Lower lobe of right lung (tissue), 2 donors: ENCODE results near the gene MRPL51. TPM values are rescaled to one million over a fixed set of nuclear protein-coding genes. Genes with fewer than 3 reads are reported as not detected.

Experiments used
- ATAC-seq, 2 donors: fragments of 200-7000 bp; cut with Tn5 transposase; one replicate each; pipeline ENCODE4 v1.9.1; 2020 to 2022; ENCODE audit warnings: mild to moderate bottlenecking in 2 of 2, moderate library complexity in 2 of 2
- DNase-seq: peaks from one replicate; pipeline ENCODE4 v3.0.0-alpha.2; 2020
- H3K27ac ChIP-seq: fragments of 200-600 bp; one replicate; pipeline ENCODE4 v1.8.0; 2022
- H3K27me3 ChIP-seq: fragments of 200-600 bp; one replicate; pipeline ENCODE4 v1.8.0; 2022; ENCODE audit warnings: low read depth
- H3K36me3 ChIP-seq: fragments of 200-600 bp; one replicate; pipeline ENCODE4 v1.8.0; 2022; ENCODE audit warnings: mild to moderate bottlenecking
- H3K4me1 ChIP-seq: fragments of 200-600 bp; one replicate; pipeline ENCODE4 v1.8.0; 2022
- H3K4me3 ChIP-seq: fragments of 200-600 bp; one replicate; pipeline ENCODE4 v1.8.0; 2022; ENCODE audit warnings: mild to moderate bottlenecking
- H3K9me3 ChIP-seq: fragments of 200-600 bp; one replicate; pipeline ENCODE4 v1.8.0; 2022
- intact Hi-C: fragments of 100-400 bp; cut with DNase I; formaldehyde crosslinking; loops from one replicate; pipeline ENCODE4 v1.11.0; 2022
- total RNA-seq: library from RNA; stranded (reverse); fragmentation: NEBNext Ultra II Directional; extraction: Animal tissue kit (Norgen Biotek cat#: 25700); gene quantifications from one replicate; pipeline ENCODE4 v1.2.1, GENCODE V29; 2021
- TF ChIP-seq, protein P1 (sequence below): fragments of 200-600 bp; IDR thresholded peaks from one replicate; pipeline ENCODE4 v1.8.0; 2022; ENCODE audit warnings: antibody characterized with exemption, mild to moderate bottlenecking
- donor health status: DM: no; HTN: yes; CAD: no; lungs with severe emphysema.

MRPL51 gene
- total RNA-seq, 1 donor from 2014 or later = 121 TPM

DNA sequence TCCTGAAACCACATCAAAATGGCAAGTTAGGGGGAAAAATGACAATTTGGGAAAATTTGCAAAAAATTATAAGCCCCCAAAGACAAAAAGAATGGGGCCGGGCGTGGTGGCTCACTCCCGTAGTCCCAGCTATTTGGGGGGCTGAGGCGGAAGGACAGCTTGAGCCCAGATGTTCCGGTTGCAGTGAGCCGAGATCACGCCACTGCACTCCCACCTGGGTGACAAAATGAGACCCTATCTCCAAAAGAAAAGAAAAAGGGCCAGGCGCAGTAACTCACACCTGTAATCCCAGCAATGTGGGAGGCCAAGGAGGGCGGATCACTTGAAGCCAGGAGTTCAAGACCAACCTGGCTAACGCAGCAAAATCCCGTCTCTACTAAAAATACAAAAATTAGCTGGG is 20.6 kb downstream of the MRPL51 start:
- peaks cover 1% of the 10 kb centered on the region for H3K36me3 ChIP-seq
- H3K9me3 ChIP-seq = no peaks in the 10 kb centered on the region
- intact Hi-C loops = no loop called here
- no peak for ATAC-seq
- H3K27me3 ChIP-seq = no peaks in the 10 kb centered on the region
- no peak overlapping the region for H3K27ac ChIP-seq
- no peak for DNase-seq
- TF ChIP-seq, protein P1, sequence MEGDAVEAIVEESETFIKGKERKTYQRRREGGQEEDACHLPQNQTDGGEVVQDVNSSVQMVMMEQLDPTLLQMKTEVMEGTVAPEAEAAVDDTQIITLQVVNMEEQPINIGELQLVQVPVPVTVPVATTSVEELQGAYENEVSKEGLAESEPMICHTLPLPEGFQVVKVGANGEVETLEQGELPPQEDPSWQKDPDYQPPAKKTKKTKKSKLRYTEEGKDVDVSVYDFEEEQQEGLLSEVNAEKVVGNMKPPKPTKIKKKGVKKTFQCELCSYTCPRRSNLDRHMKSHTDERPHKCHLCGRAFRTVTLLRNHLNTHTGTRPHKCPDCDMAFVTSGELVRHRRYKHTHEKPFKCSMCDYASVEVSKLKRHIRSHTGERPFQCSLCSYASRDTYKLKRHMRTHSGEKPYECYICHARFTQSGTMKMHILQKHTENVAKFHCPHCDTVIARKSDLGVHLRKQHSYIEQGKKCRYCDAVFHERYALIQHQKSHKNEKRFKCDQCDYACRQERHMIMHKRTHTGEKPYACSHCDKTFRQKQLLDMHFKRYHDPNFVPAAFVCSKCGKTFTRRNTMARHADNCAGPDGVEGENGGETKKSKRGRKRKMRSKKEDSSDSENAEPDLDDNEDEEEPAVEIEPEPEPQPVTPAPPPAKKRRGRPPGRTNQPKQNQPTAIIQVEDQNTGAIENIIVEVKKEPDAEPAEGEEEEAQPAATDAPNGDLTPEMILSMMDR = no peak
- H3K4me3 ChIP-seq = no peak overlapping the region
- H3K4me1 ChIP-seq = peaks cover 28% of the 10 kb centered on the region

- Histone ChIP-seq H3K36me3 (peaks cover 6% of the 10 kb centered on the region), H3K4me3 (no peak overlapping the region), H3K27me3 (no peaks in the 10 kb centered on the region), H3K9me3 (no peaks in the 10 kb centered on the region), H3K4me1 (peaks cover 28% of the 10 kb centered on the region), H3K27ac (no peak overlapping the region)
- intact Hi-C loops = no loop called here
- no peak for ATAC-seq
- no peak for DNase-seq
- TF ChIP-seq, protein P1 = no peak
These were observed 21.1 kb downstream of the MRPL51 start for GRCh38 chr12:6471989-6472360.

GRCh38 chr12:6470375-6471163 is 22.5 kb downstream of the MRPL51 start, which contains the start of gene VAMP1:
Gene VAMP1 (minus strand): TSS chr12:6470677. CDS start chr12:6470531, 146 bp downstream.
- peak; percentile 99 for DNase-seq
- Histone ChIP-seq H3K36me3 (peaks cover 20% of the 10 kb centered on the region), H3K27ac (peak within 1 kb of the TSS; percentile 93), H3K9me3 (no peaks in the 10 kb centered on the region), H3K27me3 (no peaks in the 10 kb centered on the region), H3K4me1 (peaks cover 35% of the 10 kb centered on the region), H3K4me3 (peak within 1 kb of the TSS; percentile 87)
- ATAC-seq = peak; percentile 98 to 99
- intact Hi-C loops = no loop called here
- TF ChIP-seq, protein P1 = no peak

DNA sequence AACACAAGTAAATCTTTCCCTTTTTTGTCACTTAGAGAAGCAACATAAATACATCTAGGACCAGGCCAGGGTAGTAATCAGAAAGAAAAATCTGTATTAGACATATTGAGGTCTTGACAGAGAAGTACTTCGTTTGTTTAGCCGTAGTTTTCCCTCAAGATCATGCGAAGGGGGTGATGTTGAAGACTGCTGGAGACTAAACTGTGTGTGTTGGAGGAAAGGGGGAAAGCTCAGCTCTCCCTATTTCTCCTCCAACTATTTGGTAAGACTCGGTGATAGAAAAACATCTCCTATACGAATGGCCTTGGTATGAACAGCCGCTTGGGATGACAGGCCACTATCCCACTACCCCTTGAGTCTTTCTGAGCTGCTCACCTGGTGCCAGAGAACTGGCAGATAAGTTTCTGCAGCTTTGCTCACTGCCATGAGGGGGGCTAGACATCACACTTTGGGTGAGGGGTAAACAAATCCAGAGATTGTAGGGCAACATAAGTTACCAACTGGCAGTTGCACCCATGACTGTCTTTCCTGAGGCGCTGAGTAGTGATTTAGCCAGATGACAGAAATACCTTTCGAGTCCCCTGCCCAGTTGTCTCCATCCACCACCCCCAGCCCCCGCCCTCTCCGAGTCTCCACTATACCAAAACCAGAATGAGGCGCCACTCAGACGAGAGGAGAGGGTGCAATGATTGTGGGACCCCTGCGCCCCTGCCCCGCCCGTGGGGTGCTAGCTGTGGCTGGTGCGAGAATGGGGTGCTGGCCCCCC is 23.3 kb downstream of the MRPL51 start:
- ATAC-seq (no peak), DNase-seq (no peak)
- Histone ChIP-seq H3K36me3 (peaks cover 26% of the 10 kb centered on the region), H3K27ac (peak overlapping the region; percentile 93), H3K9me3 (no peaks in the 10 kb centered on the region), H3K4me3 (peak overlapping the region; percentile 87), H3K27me3 (no peaks in the 10 kb centered on the region), H3K4me1 (peaks cover 40% of the 10 kb centered on the region)
- TF ChIP-seq, protein P1 = no peak
- intact Hi-C loops = no loop called here

- TF ChIP-seq, protein P1 = no peak
- intact Hi-C loops = no loop called here
- no peak for DNase-seq
- H3K27me3 ChIP-seq = no peaks in the 10 kb centered on the region
- H3K4me3 ChIP-seq = peak overlapping the region; percentile 87
- H3K27ac ChIP-seq = no peak overlapping the region
- H3K36me3 ChIP-seq = peaks cover 33% of the 10 kb centered on the region
- H3K9me3 ChIP-seq = no peaks in the 10 kb centered on the region
- peaks cover 47% of the 10 kb centered on the region for H3K4me1 ChIP-seq
- no peak for ATAC-seq
These were observed 24.0 kb downstream of the MRPL51 start for GRCh38 chr12:6469092-6469491.
